Loucy (cell line): ENCODE results near the gene CABLES1.

ENCODE experiments used
- H2AFZ ChIP-seq: fragments of 200-600 bp; sonication (generic); 2 replicates; pipeline ENCODE4 v1.6.0; 2016; ENCODE audit warnings: antibody characterized with exemption, mild to moderate bottlenecking, low read length, moderate library complexity
- H3F3A ChIP-seq: fragments of 200-600 bp; 2 replicates; pipeline ENCODE4 v1.6.0; 2016; ENCODE audit warnings: antibody characterized with exemption, low read depth, mild to moderate bottlenecking
- H3K27me3 ChIP-seq: fragments of 200-600 bp; sonication (generic); 2 replicates; pipeline ENCODE4 v1.6.1; 2014; ENCODE audit warnings: low read length, mild to moderate bottlenecking; ENCODE audit not compliant: insufficient read depth, poor library complexity, severe bottlenecking
- H3K36me3 ChIP-seq: fragments of 200-600 bp; sonication (generic); 2 replicates; pipeline ENCODE4 v1.6.1; 2016; ENCODE audit warnings: low read length; ENCODE audit not compliant: insufficient read depth
- H3K4me1 ChIP-seq: fragments of 200-600 bp; sonication (generic); 2 replicates; pipeline ENCODE4 v1.5.1; 2014; ENCODE audit warnings: low read length, mild to moderate bottlenecking; ENCODE audit not compliant: insufficient read depth, poor library complexity, severe bottlenecking
- H3K4me2 ChIP-seq: fragments of 200-600 bp; sonication (generic); 2 replicates; pipeline ENCODE4 v1.6.0; 2014; ENCODE audit warnings: antibody characterized with exemption, low read length, low read depth, mild to moderate bottlenecking; ENCODE audit not compliant: poor library complexity, severe bottlenecking
- H3K4me3 ChIP-seq: fragments of 200-600 bp; sonication (generic); 2 replicates; pipeline ENCODE4 v1.5.1; 2014; ENCODE audit warnings: low read length, mild to moderate bottlenecking, mixed read lengths; ENCODE audit not compliant: poor library complexity, severe bottlenecking
- H3K79me2 ChIP-seq: fragments of 200-600 bp; sonication (generic); 2 replicates; pipeline ENCODE4 v1.6.1; 2014; ENCODE audit warnings: low read length; ENCODE audit not compliant: insufficient read depth
- H3K9ac ChIP-seq: fragments of 200-600 bp; sonication (generic); 2 replicates; pipeline ENCODE4 v1.6.0; 2014; ENCODE audit warnings: mild to moderate bottlenecking, low read depth, low read length, moderate library complexity; ENCODE audit not compliant: poor library complexity, severe bottlenecking
- H3K9me2 ChIP-seq: fragments of 200-600 bp; sonication (generic); replicated peaks from 2 replicates; pipeline ENCODE4 v1.6.1; 2016; ENCODE audit warnings: low read depth, low read length, mixed read lengths
- H3K9me3 ChIP-seq: fragments of 200-600 bp; sonication (generic); 2 replicates; pipeline ENCODE4 v1.6.1; 2014; ENCODE audit warnings: mild to moderate bottlenecking, antibody characterized with exemption, low read length, low read depth; ENCODE audit not compliant: insufficient read depth
- H4K20me1 ChIP-seq: fragments of 200-600 bp; sonication (generic); 2 replicates; pipeline ENCODE4 v1.6.0; 2014; ENCODE audit warnings: antibody characterized with exemption, low read length, mild to moderate bottlenecking; ENCODE audit not compliant: insufficient read depth, poor library complexity, severe bottlenecking
- EZH2phosphoT487 ChIP-seq: fragments of 200-600 bp; IDR thresholded peaks from 2 replicates; pipeline ENCODE4 v1.6.1; 2018; ENCODE audit warnings: antibody characterized with exemption, mild to moderate bottlenecking, moderate library complexity, borderline replicate concordance
- TF ChIP-seq, protein P1 (sequence below): fragments of 200-600 bp; sonication (generic); conservative IDR thresholded peaks from 2 replicates; pipeline ENCODE4 v1.5.1; 2014; ENCODE audit warnings: mild to moderate bottlenecking, antibody characterized with exemption, low read length

The CABLES1 gene

DNA sequence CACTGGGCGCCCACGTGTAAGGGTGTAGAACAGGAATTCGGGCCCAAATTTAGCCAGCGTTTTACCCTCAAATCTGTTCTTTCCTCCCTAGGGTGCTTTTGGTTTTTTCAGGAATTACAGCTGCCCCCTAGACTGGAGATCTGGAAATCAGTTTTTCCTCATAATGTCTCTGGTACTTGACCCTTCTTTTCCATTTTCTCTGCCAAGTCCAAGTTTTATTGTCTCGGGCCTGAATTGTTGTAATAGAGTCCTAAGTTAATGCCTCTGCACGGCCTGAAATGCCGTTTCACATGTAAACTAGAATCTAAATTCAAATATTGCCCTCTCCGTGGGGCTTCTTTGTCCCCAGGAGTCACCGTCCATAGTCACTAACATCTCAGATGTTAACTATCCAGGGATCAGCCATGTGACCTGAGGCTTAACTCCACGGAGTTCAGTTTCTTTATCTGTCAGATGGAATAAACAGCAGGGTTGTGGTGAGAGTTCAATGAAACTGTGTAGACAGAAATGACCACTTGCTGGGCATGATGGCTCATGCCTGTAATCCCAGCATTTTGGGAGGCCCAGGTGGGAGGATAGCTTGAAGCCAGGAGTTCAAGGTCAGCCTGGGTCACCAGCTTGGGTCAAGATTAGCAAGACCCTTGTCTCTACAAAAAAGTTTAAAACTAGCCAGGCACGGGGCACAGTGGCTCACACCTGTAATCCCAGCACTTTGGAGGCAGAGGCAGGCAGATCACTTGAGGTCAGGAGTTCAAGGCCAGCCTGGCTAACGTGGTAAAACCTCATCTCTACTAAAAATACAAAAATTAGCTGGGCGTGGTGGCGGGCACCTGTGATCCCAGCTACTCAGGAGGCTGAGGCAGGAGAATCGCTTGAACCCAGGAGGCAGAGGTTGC is 12.7 kb upstream of the CABLES1 start:
- no peak overlapping the region for H3K4me2 ChIP-seq
- H2AFZ ChIP-seq, result no peak overlapping the region
- H3K4me1 ChIP-seq, result no peaks in the 10 kb centered on the region

DNA sequence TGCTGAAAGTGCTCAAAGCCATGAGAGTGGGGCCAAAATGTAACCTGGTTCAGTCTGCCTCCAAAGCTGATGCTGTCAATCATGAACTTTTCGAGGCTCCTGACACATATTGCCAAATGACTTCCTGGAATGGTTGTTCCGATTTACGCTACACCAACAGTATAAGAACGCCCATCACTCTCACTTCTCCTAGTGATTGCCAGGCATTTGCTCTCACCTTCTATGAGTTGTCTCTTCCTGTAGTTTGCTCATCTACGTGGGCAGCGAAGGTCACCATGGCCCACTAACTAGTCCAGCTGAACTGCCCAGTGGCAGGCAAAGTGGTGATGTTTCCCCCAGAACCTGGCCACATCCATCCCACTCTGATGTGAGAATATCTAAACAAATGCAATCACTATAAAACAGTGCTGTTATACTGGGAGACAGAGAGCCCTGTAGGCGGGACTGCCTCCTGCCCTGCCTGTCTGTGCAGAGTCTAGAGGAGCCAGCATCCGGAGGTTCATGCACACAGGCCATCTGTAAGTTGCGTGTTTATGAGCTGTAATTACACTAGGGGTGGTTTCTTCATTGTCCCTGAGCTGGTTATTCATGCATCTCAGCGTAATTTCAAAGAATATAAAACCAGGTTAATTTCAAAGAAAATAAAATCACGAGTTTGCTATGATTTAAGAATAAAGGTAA is 8.8 kb upstream of the CABLES1 start:
- no peak overlapping the region for H2AFZ ChIP-seq
- H4K20me1 ChIP-seq, result no peaks in the 10 kb centered on the region
- H3K4me2 ChIP-seq, result no peak overlapping the region

More for the DNA sequence above, 12.7 kb upstream of the CABLES1 start:
- Histone ChIP-seq H4K20me1 (no peaks in the 10 kb centered on the region), H3K36me3 (no peaks in the 10 kb centered on the region), H3K4me3 (no peak overlapping the region), H3K9me2 (no peaks in the 10 kb centered on the region), H3K27me3 (no peaks in the 10 kb centered on the region), H3K79me2 (no peaks in the 10 kb centered on the region), H3F3A (no peaks in the 10 kb centered on the region), H3K9me3 (no peaks in the 10 kb centered on the region), H3K9ac (no peak overlapping the region)
- TF ChIP-seq, protein P1, sequence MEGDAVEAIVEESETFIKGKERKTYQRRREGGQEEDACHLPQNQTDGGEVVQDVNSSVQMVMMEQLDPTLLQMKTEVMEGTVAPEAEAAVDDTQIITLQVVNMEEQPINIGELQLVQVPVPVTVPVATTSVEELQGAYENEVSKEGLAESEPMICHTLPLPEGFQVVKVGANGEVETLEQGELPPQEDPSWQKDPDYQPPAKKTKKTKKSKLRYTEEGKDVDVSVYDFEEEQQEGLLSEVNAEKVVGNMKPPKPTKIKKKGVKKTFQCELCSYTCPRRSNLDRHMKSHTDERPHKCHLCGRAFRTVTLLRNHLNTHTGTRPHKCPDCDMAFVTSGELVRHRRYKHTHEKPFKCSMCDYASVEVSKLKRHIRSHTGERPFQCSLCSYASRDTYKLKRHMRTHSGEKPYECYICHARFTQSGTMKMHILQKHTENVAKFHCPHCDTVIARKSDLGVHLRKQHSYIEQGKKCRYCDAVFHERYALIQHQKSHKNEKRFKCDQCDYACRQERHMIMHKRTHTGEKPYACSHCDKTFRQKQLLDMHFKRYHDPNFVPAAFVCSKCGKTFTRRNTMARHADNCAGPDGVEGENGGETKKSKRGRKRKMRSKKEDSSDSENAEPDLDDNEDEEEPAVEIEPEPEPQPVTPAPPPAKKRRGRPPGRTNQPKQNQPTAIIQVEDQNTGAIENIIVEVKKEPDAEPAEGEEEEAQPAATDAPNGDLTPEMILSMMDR, result no peak
- no peak for TF ChIP-seq EZH2phosphoT487

DNA sequence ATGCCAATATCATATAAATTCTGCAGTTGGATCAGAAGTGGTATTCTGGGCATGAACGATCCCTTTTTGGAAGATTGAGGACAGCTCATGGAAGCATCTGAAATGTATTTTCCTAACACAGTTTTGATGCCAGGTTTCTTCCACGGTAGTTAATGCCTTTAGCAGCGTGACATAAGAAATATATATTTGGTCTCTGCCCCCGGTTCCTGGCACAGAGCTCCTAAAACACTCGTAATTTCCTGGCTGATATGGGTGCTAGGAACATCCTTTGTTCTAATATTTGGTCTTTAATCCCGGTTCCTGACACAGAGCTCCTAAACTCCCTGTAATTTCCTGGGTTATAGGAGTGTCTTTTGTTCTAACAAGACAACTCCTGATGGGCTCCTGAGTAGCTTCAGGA is 8.2 kb upstream of the CABLES1 start:
- no peak overlapping the region for H3K9ac ChIP-seq
- no peaks in the 10 kb centered on the region for H4K20me1 ChIP-seq
- no peaks in the 10 kb centered on the region for H3K79me2 ChIP-seq
- no peak for TF ChIP-seq EZH2phosphoT487
- TF ChIP-seq, protein P1, result no peak
- peaks cover 3% of the 10 kb centered on the region for H3K4me1 ChIP-seq
- no peak overlapping the region for H3K4me3 ChIP-seq
- H3K9me3 ChIP-seq, result no peaks in the 10 kb centered on the region
- no peaks in the 10 kb centered on the region for H3K27me3 ChIP-seq
- H2AFZ ChIP-seq, result no peak overlapping the region
- no peaks in the 10 kb centered on the region for H3F3A ChIP-seq
- H3K4me2 ChIP-seq, result no peak overlapping the region
- H3K36me3 ChIP-seq, result no peaks in the 10 kb centered on the region
- no peaks in the 10 kb centered on the region for H3K9me2 ChIP-seq

More for the DNA sequence above, 8.8 kb upstream of the CABLES1 start:
- no peaks in the 10 kb centered on the region for H3K36me3 ChIP-seq
- H3F3A ChIP-seq, result no peaks in the 10 kb centered on the region
- no peaks in the 10 kb centered on the region for H3K9me2 ChIP-seq
- no peaks in the 10 kb centered on the region for H3K27me3 ChIP-seq
- H3K9me3 ChIP-seq, result no peaks in the 10 kb centered on the region
- no peak overlapping the region for H3K4me3 ChIP-seq
- no peak for TF ChIP-seq EZH2phosphoT487
- TF ChIP-seq, protein P1, result no peak
- H3K79me2 ChIP-seq, result no peaks in the 10 kb centered on the region
- no peak overlapping the region for H3K9ac ChIP-seq
- H3K4me1 ChIP-seq, result no peaks in the 10 kb centered on the region
